SU-DHL-6 (cell line): Measurements from ENCODE around the gene GPALPP1.

Experiments used
- H2AFZ ChIP-seq: fragments of 200-600 bp; sonication (generic); 2 replicates; pipeline ENCODE4 v1.6.1; 2014; ENCODE audit warnings: low read depth, mild to moderate bottlenecking, moderate library complexity, mixed read lengths, antibody characterized with exemption, low read length; ENCODE audit not compliant: severe bottlenecking
- H3F3A ChIP-seq: fragments of 200-600 bp; shearing (Covaris generic); 2 replicates; pipeline ENCODE4 v1.6.0; 2016; ENCODE audit warnings: antibody characterized with exemption, mild to moderate bottlenecking; ENCODE audit not compliant: insufficient read depth
- H3K27ac ChIP-seq: fragments of 200-600 bp; sonication (generic); 2 replicates; pipeline ENCODE4 v1.5.1; 2016; ENCODE audit warnings: low read depth, mild to moderate bottlenecking, low read length, moderate library complexity, mixed read lengths
- H3K27me3 ChIP-seq: fragments of 200-600 bp; sonication (generic), shearing (Covaris generic); 2 replicates; pipeline ENCODE4 v1.6.0; 2014; ENCODE audit warnings: mild to moderate bottlenecking, low read length
- H3K36me3 ChIP-seq: fragments of 200-600 bp; sonication (generic); 2 replicates; pipeline ENCODE4 v1.6.1; 2014; ENCODE audit warnings: mild to moderate bottlenecking, low read length, mixed read lengths
- H3K4me2 ChIP-seq: fragments of 300-600, 200-600 bp; shearing (Covaris generic), sonication (generic); 2 replicates; pipeline ENCODE4 v1.6.0; 2014; ENCODE audit warnings: low read length, low read depth, mild to moderate bottlenecking; ENCODE audit not compliant: poor library complexity, severe bottlenecking
- H3K4me3 ChIP-seq: fragments of 200-600 bp; sonication (generic); 2 replicates; pipeline ENCODE4 v1.5.1; 2014; ENCODE audit warnings: antibody characterized with exemption, low read length, mild to moderate bottlenecking, mixed read lengths; ENCODE audit not compliant: insufficient read depth, poor library complexity, severe bottlenecking
- H3K79me2 ChIP-seq: fragments of 200-600 bp; sonication (generic); 2 replicates; pipeline ENCODE4 v1.6.1; 2014; ENCODE audit warnings: mild to moderate bottlenecking, low read length, moderate library complexity; ENCODE audit not compliant: insufficient read depth
- H3K9ac ChIP-seq: fragments of 200-600 bp; sonication (generic); 2 replicates; pipeline ENCODE4 v1.7.0; 2014; ENCODE audit warnings: mild to moderate bottlenecking, low read length
- H3K9me2 ChIP-seq: fragments of 200-600 bp; sonication (generic); replicated peaks from 2 replicates; pipeline ENCODE4 v1.6.1; 2014; ENCODE audit warnings: low read length; ENCODE audit not compliant: insufficient read depth
- H3K9me3 ChIP-seq: fragments of 200-600 bp; sonication (generic); 2 replicates; pipeline ENCODE4 v1.6.1; 2014; ENCODE audit warnings: low read length, mixed read lengths; ENCODE audit not compliant: insufficient read depth
- H4K20me1 ChIP-seq: fragments of 200-600 bp; sonication (generic); 2 replicates; pipeline ENCODE4 v1.6.1; 2014; ENCODE audit warnings: low read depth, mild to moderate bottlenecking, antibody characterized with exemption, low read length, moderate library complexity, mixed read lengths
- CTCF ChIP-seq: fragments of 200-600 bp; sonication (generic); IDR thresholded peaks from one replicate; pipeline ENCODE4 v1.5.1; 2017; ENCODE audit warnings: antibody characterized with exemption, mild to moderate bottlenecking, low read length, moderate library complexity; ENCODE audit not compliant: insufficient read depth, poor library complexity, severe bottlenecking
- EZH2phosphoT487 ChIP-seq: fragments of 200-600 bp; sonication (generic), shearing (Covaris generic); conservative IDR thresholded peaks from 2 replicates; pipeline ENCODE4 v1.6.1; 2018; ENCODE audit warnings: mild to moderate bottlenecking, antibody characterized with exemption, low read length, moderate library complexity, mixed read lengths

GPALPP1 gene

GRCh38 chr13:44954224-44954623 is 35.1 kb upstream of the GPALPP1 start:
- H3K4me3 ChIP-seq: no peak overlapping the region
- H3K79me2 ChIP-seq: no peaks in the 10 kb centered on the region
- H3K36me3 ChIP-seq: 0 out of 2 replicates have a peak, but pooled peaks cover 8% of the 10 kb centered on the region
- H2AFZ ChIP-seq: no peak overlapping the region
- no peaks in the 10 kb centered on the region for H3K27me3 ChIP-seq
- H3F3A ChIP-seq: no peaks in the 10 kb centered on the region
- no peak overlapping the region for H3K27ac ChIP-seq
- H3K4me2 ChIP-seq: no peak overlapping the region
- H3K9me3 ChIP-seq: no peaks in the 10 kb centered on the region
- no peak overlapping the region for H3K9ac ChIP-seq
- no peaks in the 10 kb centered on the region for H3K9me2 ChIP-seq
- H4K20me1 ChIP-seq: no peaks in the 10 kb centered on the region
- TF ChIP-seq CTCF (no peak), EZH2phosphoT487 (no peak)

DNA sequence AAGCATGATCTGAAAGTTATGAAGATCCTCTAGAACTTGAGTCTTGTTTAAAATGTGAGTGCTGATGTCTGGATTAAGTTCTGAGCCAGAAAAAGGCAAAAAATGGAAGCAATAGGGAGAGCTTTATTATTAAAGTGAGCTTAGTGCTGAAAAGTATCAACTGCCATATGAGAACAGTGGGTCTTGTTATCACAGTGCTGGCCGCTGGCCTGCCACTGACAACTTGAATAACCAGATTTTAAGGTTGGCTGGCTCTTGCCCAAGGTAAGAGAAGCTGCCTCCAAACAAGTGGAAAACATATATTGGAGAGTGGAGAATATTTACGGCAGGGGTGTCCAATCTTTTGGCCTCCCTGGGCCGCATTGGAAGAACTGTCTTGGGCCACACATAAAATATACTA is 33.9 kb upstream of the GPALPP1 start:
- H3K9ac ChIP-seq: no peak overlapping the region
- no peak overlapping the region for H3K27ac ChIP-seq
- H3K4me3 ChIP-seq: no peak overlapping the region
- no peaks in the 10 kb centered on the region for H3K79me2 ChIP-seq
- no peaks in the 10 kb centered on the region for H3K9me2 ChIP-seq
- TF ChIP-seq EZH2phosphoT487 (no peak), CTCF (no peak)
- H3K27me3 ChIP-seq: no peaks in the 10 kb centered on the region
- no peak overlapping the region for H3K4me2 ChIP-seq
- no peaks in the 10 kb centered on the region for H3K9me3 ChIP-seq
- H3K36me3 ChIP-seq: 0 out of 2 replicates have a peak, but pooled peaks cover 8% of the 10 kb centered on the region
- no peaks in the 10 kb centered on the region for H4K20me1 ChIP-seq
- H3F3A ChIP-seq: no peaks in the 10 kb centered on the region
- H2AFZ ChIP-seq: no peak overlapping the region

DNA sequence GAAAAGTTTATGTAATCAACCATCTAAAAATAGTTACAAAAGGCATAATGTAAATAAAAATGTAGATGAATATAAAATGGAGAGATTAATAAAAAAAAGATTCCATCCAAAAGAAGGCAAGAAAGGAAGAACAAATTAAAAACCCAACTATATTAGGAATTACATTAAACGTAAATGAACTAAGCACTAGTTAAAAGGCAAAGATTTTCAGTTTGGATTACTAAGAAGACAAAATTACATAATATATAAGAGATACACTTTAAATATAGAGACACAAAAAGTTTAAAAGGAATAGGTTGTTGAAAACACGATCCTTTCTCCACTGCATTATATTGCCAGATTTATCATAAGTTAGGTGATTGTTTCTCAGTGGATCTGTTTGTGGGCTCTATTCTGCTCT is 27.3 kb upstream of the GPALPP1 start:
- Histone ChIP-seq H3K9me2 (no peaks in the 10 kb centered on the region), H2AFZ (no peak overlapping the region), H3K9ac (no peak overlapping the region), H3K36me3 (peaks cover 47% of the 10 kb centered on the region), H3K9me3 (peaks cover 11% of the 10 kb centered on the region; the same call in 1 of the 2 replicates), H3K4me2 (no peak overlapping the region), H3K27ac (no peak overlapping the region), H3F3A (no peaks in the 10 kb centered on the region), H3K27me3 (no peaks in the 10 kb centered on the region), H3K4me3 (no peak overlapping the region), H3K79me2 (no peaks in the 10 kb centered on the region), H4K20me1 (no peaks in the 10 kb centered on the region)
- TF ChIP-seq CTCF: no peak
- TF ChIP-seq EZH2phosphoT487: no peak
